WTC11 (cell line): ENCODE measurements around the gene PLXNA2. TPM values are rescaled to one million over a fixed set of nuclear protein-coding genes. Genes with fewer than 3 reads are reported as not detected.

ENCODE experiments used
- ATAC-seq: fragments of 200-7000 bp; cut with Tn5 transposase; 2 replicates; pipeline ENCODE4 v1.10.0; 2021; ENCODE audit warnings: mild to moderate bottlenecking, moderate library complexity
- CTCF ChIA-PET: fragments of 300-600 bp; sonication (Branson Sonifier 250); formaldehyde crosslinking; loops from one replicate; lab custom pipeline; 2021; ENCODE audit warnings: antibody characterized with exemption; lab: Charles Lee
- POLR2A ChIA-PET: fragments of 350-600 bp; sonication (Branson Sonifier 250); formaldehyde crosslinking; loops from one replicate; lab custom pipeline; 2021; ENCODE audit warnings: antibody characterized with exemption; lab: Charles Lee
- DNase-seq: peaks from one replicate; pipeline ENCODE4 v3.0.0; 2021; ENCODE audit warnings: low spot score
- H3K27ac Mint-ChIP-seq: 2 replicates; pipeline ENCODE4 v1.8.0; 2021; ENCODE audit warnings: mixed read lengths
- H3K27me3 Mint-ChIP-seq: 2 replicates; pipeline ENCODE4 v1.8.0; 2021; ENCODE audit warnings: low read depth, mild to moderate bottlenecking, moderate library complexity, mixed read lengths
- H3K36me3 Mint-ChIP-seq: 2 replicates; pipeline ENCODE4 v1.8.0; 2021; ENCODE audit warnings: mixed read lengths
- H3K4me1 Mint-ChIP-seq: 2 replicates; pipeline ENCODE4 v1.8.0; 2022; ENCODE audit warnings: mixed read lengths
- H3K4me3 Mint-ChIP-seq: 2 replicates; pipeline ENCODE4 v1.8.0; 2021; ENCODE audit warnings: mild to moderate bottlenecking, moderate library complexity, mixed read lengths
- H3K9me3 Mint-ChIP-seq: 2 replicates; pipeline ENCODE4 v1.8.0; 2021; ENCODE audit warnings: mixed read lengths
- ATF1 ChIP-seq: sonication (generic); formaldehyde crosslinking; IDR thresholded peaks from 2 replicates; pipeline ENCODE4 v1.8.1; 2023; ENCODE audit warnings: mild to moderate bottlenecking, moderate library complexity, missing genetic modification reagents
- ATF3 ChIP-seq: sonication (generic); formaldehyde crosslinking; conservative IDR thresholded peaks from 2 replicates; pipeline ENCODE4 v1.8.1; 2022; ENCODE audit warnings: mild to moderate bottlenecking, missing genetic modification reagents
- E2F1 ChIP-seq: sonication (generic); formaldehyde crosslinking; IDR thresholded peaks from 2 replicates; pipeline ENCODE4 v1.8.0; 2022; ENCODE audit warnings: mild to moderate bottlenecking, missing genetic modification reagents
- IRF2 ChIP-seq: sonication (generic); formaldehyde crosslinking; IDR thresholded peaks from 2 replicates; pipeline ENCODE4 v1.8.0; 2022; ENCODE audit warnings: low read depth, missing genetic modification reagents, borderline replicate concordance
- MXD4 ChIP-seq: fragments of 250-450 bp; sonication (Bioruptor Pico); IDR thresholded peaks from 2 replicates; pipeline ENCODE4 v1.8.0; 2021; ENCODE audit warnings: mild to moderate bottlenecking, moderate library complexity, borderline replicate concordance
- NFATC4 ChIP-seq: fragments of 250-450 bp; sonication (Bioruptor Pico); IDR thresholded peaks from 2 replicates; pipeline ENCODE4 v1.9.0; 2021; ENCODE audit warnings: mild to moderate bottlenecking
- NFE2L1 ChIP-seq: sonication (generic); formaldehyde crosslinking; IDR thresholded peaks from 2 replicates; pipeline ENCODE4 v1.8.1; 2023; ENCODE audit warnings: missing genetic modification reagents
- NR1H2 ChIP-seq: sonication (generic); formaldehyde crosslinking; IDR thresholded peaks from 2 replicates; pipeline ENCODE4 v1.9.0; 2021; ENCODE audit warnings: mild to moderate bottlenecking, moderate library complexity, missing genetic modification reagents
- NR2C2 ChIP-seq: sonication (generic); formaldehyde crosslinking; IDR thresholded peaks from 2 replicates; pipeline ENCODE4 v1.8.0; 2022; ENCODE audit warnings: mild to moderate bottlenecking, missing genetic modification reagents
- RELA ChIP-seq: sonication (generic); formaldehyde crosslinking; IDR thresholded peaks from 2 replicates; pipeline ENCODE4 v1.8.1; 2022; ENCODE audit warnings: missing genetic modification reagents, mild to moderate bottlenecking, borderline replicate concordance
- SP1 ChIP-seq: sonication (generic); formaldehyde crosslinking; conservative IDR thresholded peaks from 2 replicates; pipeline ENCODE4 v1.8.1; 2022; ENCODE audit warnings: missing genetic modification reagents
- USF1 ChIP-seq: sonication (generic); formaldehyde crosslinking; IDR thresholded peaks from 2 replicates; pipeline ENCODE4 v1.8.0; 2022; ENCODE audit warnings: mild to moderate bottlenecking, missing genetic modification reagents
- ZNF219 ChIP-seq: sonication (generic); formaldehyde crosslinking; IDR thresholded peaks from 2 replicates; pipeline ENCODE4 v1.8.0; 2023; ENCODE audit warnings: missing genetic modification reagents, mild to moderate bottlenecking, borderline replicate concordance
- total RNA-seq: library from RNA; stranded (reverse); gene quantifications from 3 replicates; pipeline ENCODE4 v1.2.3, GENCODE V29; 2021
- TF ChIP-seq, protein P1 (sequence below): sonication (generic); formaldehyde crosslinking; IDR thresholded peaks from 2 replicates; pipeline ENCODE4 v1.8.0; 2023; ENCODE audit warnings: missing genetic modification reagents
- TF ChIP-seq, protein P2 (sequence below): fragments of 250-450 bp; sonication (Bioruptor Pico); IDR thresholded peaks from 2 replicates; pipeline ENCODE4 v1.9.0; 2021; ENCODE audit warnings: mild to moderate bottlenecking, borderline replicate concordance
- TF ChIP-seq, protein P3 (sequence below): fragments of 250-450 bp; sonication (Bioruptor Pico); IDR thresholded peaks from 2 replicates; pipeline ENCODE4 v1.8.0; 2021; ENCODE audit warnings: mild to moderate bottlenecking

Gene PLXNA2
- total RNA-seq, 1 experiment from 2014 or later: 4.2 TPM

- TF ChIP-seq, protein P1, sequence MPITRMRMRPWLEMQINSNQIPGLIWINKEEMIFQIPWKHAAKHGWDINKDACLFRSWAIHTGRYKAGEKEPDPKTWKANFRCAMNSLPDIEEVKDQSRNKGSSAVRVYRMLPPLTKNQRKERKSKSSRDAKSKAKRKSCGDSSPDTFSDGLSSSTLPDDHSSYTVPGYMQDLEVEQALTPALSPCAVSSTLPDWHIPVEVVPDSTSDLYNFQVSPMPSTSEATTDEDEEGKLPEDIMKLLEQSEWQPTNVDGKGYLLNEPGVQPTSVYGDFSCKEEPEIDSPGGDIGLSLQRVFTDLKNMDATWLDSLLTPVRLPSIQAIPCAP (CRISPR knock-in tag): no peak
Observed at GRCh38 chr1:208257351-208257750, 13.2 kb upstream of the PLXNA2 start (continued).

DNA sequence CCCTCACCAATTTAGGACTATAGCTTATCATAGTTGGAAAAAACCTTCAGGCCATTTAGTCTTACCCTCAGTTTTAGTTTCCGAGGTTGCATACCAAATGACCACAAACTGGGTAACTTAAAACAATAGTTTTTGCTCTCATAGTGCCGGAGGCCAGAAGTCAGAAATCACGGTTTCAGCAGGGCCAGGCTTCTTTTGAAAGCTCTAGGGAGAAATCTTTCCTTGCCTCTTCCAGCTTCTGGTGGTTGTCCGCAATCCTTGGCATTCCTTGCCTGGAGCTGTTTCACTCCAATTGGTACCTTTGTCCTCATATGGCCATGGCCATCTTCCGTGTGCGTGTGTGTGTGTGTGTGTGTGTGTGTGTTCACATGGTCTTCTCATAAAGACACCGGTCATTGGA is 12.4 kb upstream of the PLXNA2 start:
- POLR2A ChIA-PET: no interaction called here
- Mint-ChIP-seq H3K27me3 (peaks cover 55% of the 10 kb centered on the region), H3K9me3 (peaks cover 16% of the 10 kb centered on the region), H3K4me3 (no peak overlapping the region), H3K4me1 (peaks cover 31% of the 10 kb centered on the region), H3K36me3 (peaks cover 12% of the 10 kb centered on the region), H3K27ac (no peak overlapping the region)
- no peak for TF ChIP-seq NR1H2 (CRISPR knock-in tag)
- TF ChIP-seq ATF1 (CRISPR knock-in tag): no peak
- no peak for ATAC-seq
- CTCF ChIA-PET: no interaction called here
- DNase-seq: no peak

DNA sequence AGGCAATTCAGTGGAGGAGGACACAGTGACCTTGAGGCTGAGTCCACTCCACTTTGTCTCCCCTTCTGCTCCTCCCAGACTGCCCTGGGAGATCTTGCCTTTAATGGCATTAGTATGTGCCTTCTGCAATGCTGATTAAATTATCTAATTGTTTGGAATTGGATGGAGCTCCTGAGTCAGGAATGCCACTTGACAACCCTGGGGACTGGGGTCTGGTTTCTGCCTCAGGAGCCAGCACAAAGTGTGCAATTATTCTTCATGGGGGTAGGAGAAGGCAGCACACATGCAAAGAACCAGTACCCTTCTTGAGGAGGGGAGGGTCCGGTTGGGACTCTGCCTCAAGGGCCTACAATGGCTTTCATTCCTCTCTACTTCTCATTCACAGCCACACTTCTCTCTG is 11.9 kb upstream of the PLXNA2 start:
- CTCF ChIA-PET: no interaction called here
- Mint-ChIP-seq H3K27ac (no peak overlapping the region), H3K4me3 (no peak overlapping the region), H3K36me3 (peaks cover 12% of the 10 kb centered on the region), H3K4me1 (peaks cover 31% of the 10 kb centered on the region), H3K9me3 (peaks cover 16% of the 10 kb centered on the region), H3K27me3 (peaks cover 55% of the 10 kb centered on the region)
- no peak for TF ChIP-seq ATF3
- TF ChIP-seq IRF2 (CRISPR knock-in tag): no peak
- no peak for TF ChIP-seq MXD4 (CRISPR knock-in tag)
- no peak for TF ChIP-seq NR2C2 (CRISPR knock-in tag)
- no peak for TF ChIP-seq RELA (CRISPR knock-in tag)
- no peak for TF ChIP-seq ZNF219 (CRISPR knock-in tag)
- TF ChIP-seq USF1 (CRISPR knock-in tag): no peak
- TF ChIP-seq NFE2L1 (CRISPR knock-in tag): no peak
- TF ChIP-seq, protein P1 (CRISPR knock-in tag): no peak
- TF ChIP-seq SP1 (CRISPR knock-in tag): no peak
- TF ChIP-seq E2F1 (CRISPR knock-in tag): no peak
- TF ChIP-seq, protein P2, sequence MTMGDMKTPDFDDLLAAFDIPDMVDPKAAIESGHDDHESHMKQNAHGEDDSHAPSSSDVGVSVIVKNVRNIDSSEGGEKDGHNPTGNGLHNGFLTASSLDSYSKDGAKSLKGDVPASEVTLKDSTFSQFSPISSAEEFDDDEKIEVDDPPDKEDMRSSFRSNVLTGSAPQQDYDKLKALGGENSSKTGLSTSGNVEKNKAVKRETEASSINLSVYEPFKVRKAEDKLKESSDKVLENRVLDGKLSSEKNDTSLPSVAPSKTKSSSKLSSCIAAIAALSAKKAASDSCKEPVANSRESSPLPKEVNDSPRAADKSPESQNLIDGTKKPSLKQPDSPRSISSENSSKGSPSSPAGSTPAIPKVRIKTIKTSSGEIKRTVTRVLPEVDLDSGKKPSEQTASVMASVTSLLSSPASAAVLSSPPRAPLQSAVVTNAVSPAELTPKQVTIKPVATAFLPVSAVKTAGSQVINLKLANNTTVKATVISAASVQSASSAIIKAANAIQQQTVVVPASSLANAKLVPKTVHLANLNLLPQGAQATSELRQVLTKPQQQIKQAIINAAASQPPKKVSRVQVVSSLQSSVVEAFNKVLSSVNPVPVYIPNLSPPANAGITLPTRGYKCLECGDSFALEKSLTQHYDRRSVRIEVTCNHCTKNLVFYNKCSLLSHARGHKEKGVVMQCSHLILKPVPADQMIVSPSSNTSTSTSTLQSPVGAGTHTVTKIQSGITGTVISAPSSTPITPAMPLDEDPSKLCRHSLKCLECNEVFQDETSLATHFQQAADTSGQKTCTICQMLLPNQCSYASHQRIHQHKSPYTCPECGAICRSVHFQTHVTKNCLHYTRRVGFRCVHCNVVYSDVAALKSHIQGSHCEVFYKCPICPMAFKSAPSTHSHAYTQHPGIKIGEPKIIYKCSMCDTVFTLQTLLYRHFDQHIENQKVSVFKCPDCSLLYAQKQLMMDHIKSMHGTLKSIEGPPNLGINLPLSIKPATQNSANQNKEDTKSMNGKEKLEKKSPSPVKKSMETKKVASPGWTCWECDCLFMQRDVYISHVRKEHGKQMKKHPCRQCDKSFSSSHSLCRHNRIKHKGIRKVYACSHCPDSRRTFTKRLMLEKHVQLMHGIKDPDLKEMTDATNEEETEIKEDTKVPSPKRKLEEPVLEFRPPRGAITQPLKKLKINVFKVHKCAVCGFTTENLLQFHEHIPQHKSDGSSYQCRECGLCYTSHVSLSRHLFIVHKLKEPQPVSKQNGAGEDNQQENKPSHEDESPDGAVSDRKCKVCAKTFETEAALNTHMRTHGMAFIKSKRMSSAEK (CRISPR knock-in tag): no peak
- no peak for TF ChIP-seq NFATC4 (CRISPR knock-in tag)
- TF ChIP-seq, protein P3, sequence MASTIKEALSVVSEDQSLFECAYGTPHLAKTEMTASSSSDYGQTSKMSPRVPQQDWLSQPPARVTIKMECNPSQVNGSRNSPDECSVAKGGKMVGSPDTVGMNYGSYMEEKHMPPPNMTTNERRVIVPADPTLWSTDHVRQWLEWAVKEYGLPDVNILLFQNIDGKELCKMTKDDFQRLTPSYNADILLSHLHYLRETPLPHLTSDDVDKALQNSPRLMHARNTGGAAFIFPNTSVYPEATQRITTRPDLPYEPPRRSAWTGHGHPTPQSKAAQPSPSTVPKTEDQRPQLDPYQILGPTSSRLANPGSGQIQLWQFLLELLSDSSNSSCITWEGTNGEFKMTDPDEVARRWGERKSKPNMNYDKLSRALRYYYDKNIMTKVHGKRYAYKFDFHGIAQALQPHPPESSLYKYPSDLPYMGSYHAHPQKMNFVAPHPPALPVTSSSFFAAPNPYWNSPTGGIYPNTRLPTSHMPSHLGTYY (CRISPR knock-in tag): no peak
- DNase-seq (no peak), ATAC-seq (no peak)
- POLR2A ChIA-PET: no interaction called here
